Thoracic aorta (tissue), 2 donors: ENCODE data around the gene PCNX4. TPM values are rescaled to one million over a fixed set of nuclear protein-coding genes. Genes with fewer than 3 reads are reported as not detected.

ENCODE experiments used
- ATAC-seq: fragments of 150-250 bp; one replicate; pipeline ENCODE4 v1.8.0; 2017; ENCODE audit warnings: low read depth; ENCODE audit not compliant: insufficient number of reproducible peaks, low FRiP score
- DNase-seq: peaks from one replicate; pipeline ENCODE4 v3.0.0-alpha.2; 2020; ENCODE audit warnings: low spot score
- H3K27ac ChIP-seq, 2 donors: fragments of 200-600 bp; sonication (generic); 1 replicate in 1 of 2; 2 replicates in 1 of 2; pipeline ENCODE4 v1.5.1; 2016; ENCODE audit warnings: mild to moderate bottlenecking in 2 of 2, moderate library complexity in 2 of 2
- H3K27me3 ChIP-seq: fragments of 200-600 bp; sonication (generic); replicated peaks from 2 replicates; pipeline ENCODE4 v1.6.0; 2016; ENCODE audit warnings: mild to moderate bottlenecking; ENCODE audit not compliant: insufficient read depth
- H3K36me3 ChIP-seq: fragments of 200-600 bp; sonication (generic); one replicate; pipeline ENCODE4 v1.5.1; 2016
- H3K4me1 ChIP-seq, 2 donors: fragments of 200-600 bp; sonication (generic); 1 replicate in 1 of 2; 2 replicates in 1 of 2; pipeline versions ENCODE4 v1.5.1 to v1.6.0; 2016; ENCODE audit warnings: low read depth in 2 of 2, mild to moderate bottlenecking in 1 of 2; ENCODE audit not compliant: control insufficient read depth in 1 of 2
- H3K4me3 ChIP-seq: fragments of 200-600 bp; sonication (generic); 2 replicates; pipeline ENCODE4 v1.5.1; 2016; ENCODE audit warnings: mild to moderate bottlenecking
- H3K9me3 ChIP-seq: fragments of 200-600 bp; sonication (generic); 2 replicates; pipeline ENCODE4 v1.5.1; 2016
- total RNA-seq, 2 donors: library from RNA; depleted of rRNA; stranded (reverse); fragments of >200 nt; gene quantifications; one replicate each; pipeline versions ENCODE4 v1.1.0 to v1.2.3, GENCODE V29; 2016
- TF ChIP-seq, protein P1 (sequence below): fragments of 200-600 bp; sonication (generic); IDR thresholded peaks from one replicate; pipeline ENCODE4 v1.5.1; 2019; ENCODE audit warnings: antibody characterized with exemption

PCNX4 gene
- total RNA-seq, 2 donors from 2014 or later = 26.7 to 73.2 TPM

- DNase-seq (no peak), ATAC-seq (no peak)
- H3K36me3 ChIP-seq = no peaks in the 10 kb centered on the region
- H3K27me3 ChIP-seq = no peaks in the 10 kb centered on the region
- no peaks in the 10 kb centered on the region for H3K9me3 ChIP-seq
- H3K27ac ChIP-seq = peak overlapping the region in 1 of 2 donors; percentile 59
- TF ChIP-seq, protein P1, sequence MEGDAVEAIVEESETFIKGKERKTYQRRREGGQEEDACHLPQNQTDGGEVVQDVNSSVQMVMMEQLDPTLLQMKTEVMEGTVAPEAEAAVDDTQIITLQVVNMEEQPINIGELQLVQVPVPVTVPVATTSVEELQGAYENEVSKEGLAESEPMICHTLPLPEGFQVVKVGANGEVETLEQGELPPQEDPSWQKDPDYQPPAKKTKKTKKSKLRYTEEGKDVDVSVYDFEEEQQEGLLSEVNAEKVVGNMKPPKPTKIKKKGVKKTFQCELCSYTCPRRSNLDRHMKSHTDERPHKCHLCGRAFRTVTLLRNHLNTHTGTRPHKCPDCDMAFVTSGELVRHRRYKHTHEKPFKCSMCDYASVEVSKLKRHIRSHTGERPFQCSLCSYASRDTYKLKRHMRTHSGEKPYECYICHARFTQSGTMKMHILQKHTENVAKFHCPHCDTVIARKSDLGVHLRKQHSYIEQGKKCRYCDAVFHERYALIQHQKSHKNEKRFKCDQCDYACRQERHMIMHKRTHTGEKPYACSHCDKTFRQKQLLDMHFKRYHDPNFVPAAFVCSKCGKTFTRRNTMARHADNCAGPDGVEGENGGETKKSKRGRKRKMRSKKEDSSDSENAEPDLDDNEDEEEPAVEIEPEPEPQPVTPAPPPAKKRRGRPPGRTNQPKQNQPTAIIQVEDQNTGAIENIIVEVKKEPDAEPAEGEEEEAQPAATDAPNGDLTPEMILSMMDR = no peak
- no peak overlapping the region for H3K4me3 ChIP-seq
- H3K4me1 ChIP-seq = peaks cover 3 to 14% of the 10 kb centered on the region in 2 donors
These were observed 124.0 kb downstream of the PCNX4 start for GRCh38 chr14:60215520-60216420.

DNA sequence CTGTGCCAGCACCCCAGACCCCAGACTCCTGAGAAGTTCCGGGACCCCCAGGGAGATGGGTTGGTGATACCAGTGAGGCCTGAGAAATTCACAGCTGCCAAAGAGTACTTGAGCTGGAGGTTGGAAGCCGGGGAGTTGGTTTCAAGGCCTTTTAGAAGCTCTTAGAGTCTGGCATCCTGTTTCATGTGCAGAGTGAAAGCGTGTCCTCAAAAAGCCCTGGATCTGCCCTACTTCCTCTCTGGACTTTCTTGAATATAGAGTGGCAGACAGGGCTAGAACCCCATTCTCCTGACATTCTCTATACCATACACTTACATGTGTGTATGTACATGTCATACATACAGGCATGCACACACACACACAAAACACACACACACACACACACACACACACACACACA, 126.0 kb downstream of the PCNX4 start:
- TF ChIP-seq, protein P1 = no peak
- no peaks in the 10 kb centered on the region for H3K36me3 ChIP-seq
- ATAC-seq (no peak), DNase-seq (no peak)
- no peak overlapping the region for H3K4me3 ChIP-seq
- H3K9me3 ChIP-seq = no peaks in the 10 kb centered on the region
- H3K27me3 ChIP-seq = no peaks in the 10 kb centered on the region
- peak overlapping the region; percentile 50 to 59 for H3K27ac ChIP-seq
- H3K4me1 ChIP-seq = peaks cover 3 to 14% of the 10 kb centered on the region in 2 donors

Other genes with a start within 250 kb of the PCNX4 start
- gene RTN1, start 221.1 kb upstream of the PCNX4 start, total RNA-seq = 100 to 1,000 TPM in 1 of 2 donors, 10 to 100 TPM in 1; 66.5 to 129 TPM
- not detected for gene LRRC9, start 171.8 kb upstream of the PCNX4 start, total RNA-seq
- gene DHRS7, start 73.5 kb downstream of the PCNX4 start, total RNA-seq = 100 to 1,000 TPM in 1 of 2 donors, 10 to 100 TPM in 1; 74.2 to 117 TPM
- gene PPM1A, start 157.3 kb downstream of the PCNX4 start, total RNA-seq = 10 to 100 TPM; 37.4 to 58.3 TPM